DMS79 (cell line): ENCODE data around the gene RNF169.

Experiments
- DNase-seq: peaks from one replicate; lab custom pipeline; 2025; lab: John Stamatoyannopoulos, UW

The RNF169 gene, protein sequence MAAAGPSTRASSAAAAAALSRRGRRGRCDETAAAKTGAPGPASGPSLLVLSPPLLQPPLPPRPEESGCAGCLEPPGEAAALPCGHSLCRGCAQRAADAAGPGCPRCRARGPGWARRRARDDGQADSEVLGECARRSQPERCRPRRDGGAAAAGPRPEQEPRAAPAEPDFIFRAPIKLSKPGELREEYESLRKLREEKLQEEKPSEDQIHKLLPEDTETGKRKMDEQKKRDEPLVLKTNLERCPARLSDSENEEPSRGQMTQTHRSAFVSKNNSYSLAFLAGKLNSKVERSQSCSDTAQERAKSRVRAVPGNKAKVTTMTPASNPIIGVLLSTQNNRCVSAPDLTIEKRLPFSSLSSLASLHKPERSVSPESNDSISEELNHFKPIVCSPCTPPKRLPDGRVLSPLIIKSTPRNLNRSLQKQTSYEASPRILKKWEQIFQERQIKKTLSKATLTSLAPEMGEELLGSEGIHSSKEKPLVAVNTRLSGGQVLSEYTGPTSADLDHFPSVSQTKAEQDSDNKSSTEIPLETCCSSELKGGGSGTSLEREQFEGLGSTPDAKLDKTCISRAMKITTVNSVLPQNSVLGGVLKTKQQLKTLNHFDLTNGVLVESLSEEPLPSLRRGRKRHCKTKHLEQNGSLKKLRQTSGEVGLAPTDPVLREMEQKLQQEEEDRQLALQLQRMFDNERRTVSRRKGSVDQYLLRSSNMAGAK

DNA sequence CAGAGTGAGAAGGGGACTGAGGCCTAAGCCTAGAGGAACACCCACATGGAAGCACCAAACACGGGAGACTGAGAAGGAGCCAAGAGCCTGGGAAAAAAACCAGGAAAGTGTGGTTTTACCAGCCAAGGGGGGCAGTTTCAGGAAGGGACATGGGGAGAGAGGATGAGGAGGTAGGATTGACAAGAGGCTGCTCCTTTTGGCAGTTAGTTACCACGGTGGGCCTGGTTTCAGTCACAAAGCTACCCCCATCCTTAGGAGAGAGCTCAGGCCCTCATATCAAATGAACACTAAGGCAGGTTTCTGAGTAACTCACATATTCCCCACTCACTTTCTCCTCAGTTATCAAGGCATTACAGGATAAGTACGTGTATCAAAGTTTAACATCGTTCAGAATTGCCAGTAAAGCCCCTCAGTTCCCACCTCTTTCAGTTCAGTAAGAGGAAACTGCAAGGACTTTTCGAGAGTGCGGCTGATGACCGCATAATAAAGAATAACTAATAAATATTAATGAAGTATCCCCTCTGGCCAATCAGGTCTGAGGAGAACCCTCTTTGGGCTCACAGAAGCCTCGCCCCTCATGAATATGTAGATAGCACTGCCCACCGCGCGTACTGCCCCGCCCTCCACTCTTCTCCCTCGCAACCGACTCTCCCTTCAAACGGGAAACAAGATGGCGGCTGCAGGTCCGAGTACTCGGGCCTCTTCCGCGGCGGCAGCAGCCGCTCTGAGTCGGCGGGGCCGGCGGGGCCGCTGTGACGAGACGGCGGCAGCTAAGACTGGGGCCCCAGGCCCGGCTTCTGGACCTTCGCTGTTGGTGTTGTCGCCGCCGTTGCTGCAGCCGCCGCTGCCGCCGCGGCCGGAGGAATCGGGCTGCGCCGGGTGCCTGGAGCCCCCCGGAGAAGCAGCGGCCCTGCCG lies at the start of gene RNF169:
RNF169 (plus strand) TSS at position 639 of the 916 bp plus-strand sequence; CDS start at position 671, 32 bp downstream.
- peak; percentile 98 for DNase-seq

DNA sequence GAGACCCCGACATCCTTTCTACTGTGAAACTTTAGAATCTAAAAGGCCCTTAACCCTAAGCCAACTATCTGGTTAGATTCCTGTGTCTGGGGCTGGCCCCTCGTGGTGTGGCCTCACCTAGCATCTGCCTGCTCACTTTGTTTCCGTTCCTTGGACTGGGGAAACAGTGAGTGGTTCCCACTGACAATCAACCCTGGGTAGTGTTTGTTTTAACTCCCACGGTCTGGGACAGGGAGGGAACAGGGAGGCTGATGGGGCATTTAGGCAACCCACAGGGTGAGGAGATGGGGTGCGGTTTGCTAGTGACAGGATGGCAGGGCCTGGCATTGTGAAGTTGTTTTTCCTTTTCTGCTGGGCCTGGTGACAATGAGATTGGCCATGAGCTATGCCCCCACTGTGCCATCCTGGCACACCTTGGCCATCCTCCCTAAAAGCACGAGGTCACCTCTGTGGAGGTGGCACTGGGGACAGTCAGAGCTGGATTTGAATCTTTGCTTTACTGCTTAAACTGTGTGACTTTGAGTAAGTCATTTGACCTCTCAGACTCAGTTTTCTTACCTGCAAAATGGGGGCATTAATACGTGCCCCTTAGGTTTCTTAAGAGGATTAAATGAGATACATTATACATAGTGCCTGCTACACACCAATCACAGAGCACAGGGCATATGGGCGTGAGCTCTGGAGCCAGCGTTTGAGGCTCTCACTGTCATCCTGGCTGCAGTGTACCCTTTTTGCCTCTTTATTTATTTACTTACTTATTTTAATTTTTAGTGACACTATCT lies 48.8 kb upstream of the RNF169 start:
- no peak for DNase-seq

DNA sequence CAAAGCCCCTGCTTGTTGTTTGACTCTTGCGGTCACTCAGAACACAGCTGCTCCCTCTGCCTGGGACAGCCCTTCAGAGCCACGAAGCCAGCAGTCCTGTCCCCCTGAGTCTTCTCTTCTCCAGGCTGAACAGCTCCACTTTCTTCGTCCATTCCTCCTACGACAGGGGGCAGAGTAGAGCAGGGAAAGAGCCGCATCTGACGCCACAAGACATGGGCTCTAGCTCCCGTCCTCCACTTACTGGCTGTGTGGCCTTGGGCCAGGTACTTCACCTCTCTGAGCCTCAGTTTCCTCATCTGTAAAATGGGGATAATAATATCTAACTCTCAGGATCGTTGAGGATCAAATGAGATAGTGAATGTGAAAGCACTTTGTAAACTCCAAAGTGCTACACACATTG lies 47.3 kb upstream of the RNF169 start:
- DNase-seq, result no peak

DNA sequence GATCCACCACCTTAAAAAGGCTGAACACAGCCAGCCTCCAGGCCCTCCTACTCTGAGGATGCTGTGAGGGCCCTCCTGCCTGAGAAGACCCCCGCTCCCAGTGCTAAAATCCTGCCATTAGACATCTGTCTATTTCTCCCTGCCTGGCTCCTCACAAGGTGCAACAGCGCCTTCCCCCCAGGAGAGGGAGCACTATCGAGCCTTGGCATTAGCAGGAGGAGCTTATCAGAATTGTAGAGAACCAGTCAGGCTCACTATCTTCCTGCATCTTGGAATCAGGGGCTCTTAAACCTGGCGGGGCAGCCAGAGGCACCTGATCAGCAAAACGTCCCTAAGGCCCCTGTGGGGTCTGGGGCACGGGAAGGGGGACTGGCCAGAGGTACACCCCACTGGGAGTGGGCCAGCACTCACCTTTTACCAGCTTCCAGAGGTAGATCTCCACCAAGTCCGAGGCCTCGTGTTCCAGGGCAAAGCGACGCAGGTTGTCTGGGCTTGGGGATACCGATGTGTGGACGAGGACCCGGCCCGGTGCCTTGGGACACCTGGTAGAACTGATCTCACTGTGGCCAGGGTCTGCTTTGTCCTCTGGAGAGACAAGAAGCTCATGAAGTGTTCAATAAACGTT lies 46.2 kb upstream of the RNF169 start:
- no peak for DNase-seq

DNA sequence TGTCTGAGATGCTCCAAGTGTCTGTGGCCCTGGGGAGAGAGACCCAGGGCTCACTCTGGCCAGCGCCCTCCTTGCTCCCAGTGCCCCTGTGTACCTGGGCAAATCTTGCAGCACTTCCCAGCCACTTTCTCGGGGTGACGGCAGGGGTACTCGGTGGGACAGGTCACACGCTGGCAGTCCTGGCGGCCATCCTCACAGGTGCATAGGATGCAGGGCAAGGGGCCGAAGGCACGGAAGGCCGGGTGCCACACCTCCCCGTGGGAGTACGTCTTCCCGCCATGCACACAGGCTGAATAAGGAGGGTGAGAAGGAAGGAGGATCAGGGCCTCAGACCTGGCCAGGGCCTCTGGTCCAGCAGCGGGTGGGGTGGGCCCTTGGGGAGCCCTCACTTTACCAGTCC lies 45.4 kb upstream of the RNF169 start:
- no peak for DNase-seq

DNA sequence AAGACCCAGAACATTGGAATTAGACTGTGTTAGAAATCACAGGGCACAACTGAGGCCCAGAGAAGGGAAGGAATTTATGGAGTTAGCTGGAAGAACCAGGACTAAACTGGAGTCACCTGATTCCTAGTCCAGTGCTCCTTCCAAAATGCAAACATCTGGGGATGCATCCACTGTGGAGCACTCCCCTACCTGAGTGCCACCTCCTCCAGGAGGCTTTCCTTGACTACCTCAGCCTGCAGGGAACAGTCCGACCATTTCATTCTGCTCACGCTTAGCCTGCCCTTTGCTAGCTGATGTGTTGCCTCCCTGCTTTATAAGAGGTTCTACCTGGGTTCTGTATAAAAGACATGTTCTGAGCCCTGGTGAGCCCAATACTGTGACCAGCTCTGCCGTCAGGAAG lies 41.5 kb upstream of the RNF169 start:
- DNase-seq, result no peak

DNA sequence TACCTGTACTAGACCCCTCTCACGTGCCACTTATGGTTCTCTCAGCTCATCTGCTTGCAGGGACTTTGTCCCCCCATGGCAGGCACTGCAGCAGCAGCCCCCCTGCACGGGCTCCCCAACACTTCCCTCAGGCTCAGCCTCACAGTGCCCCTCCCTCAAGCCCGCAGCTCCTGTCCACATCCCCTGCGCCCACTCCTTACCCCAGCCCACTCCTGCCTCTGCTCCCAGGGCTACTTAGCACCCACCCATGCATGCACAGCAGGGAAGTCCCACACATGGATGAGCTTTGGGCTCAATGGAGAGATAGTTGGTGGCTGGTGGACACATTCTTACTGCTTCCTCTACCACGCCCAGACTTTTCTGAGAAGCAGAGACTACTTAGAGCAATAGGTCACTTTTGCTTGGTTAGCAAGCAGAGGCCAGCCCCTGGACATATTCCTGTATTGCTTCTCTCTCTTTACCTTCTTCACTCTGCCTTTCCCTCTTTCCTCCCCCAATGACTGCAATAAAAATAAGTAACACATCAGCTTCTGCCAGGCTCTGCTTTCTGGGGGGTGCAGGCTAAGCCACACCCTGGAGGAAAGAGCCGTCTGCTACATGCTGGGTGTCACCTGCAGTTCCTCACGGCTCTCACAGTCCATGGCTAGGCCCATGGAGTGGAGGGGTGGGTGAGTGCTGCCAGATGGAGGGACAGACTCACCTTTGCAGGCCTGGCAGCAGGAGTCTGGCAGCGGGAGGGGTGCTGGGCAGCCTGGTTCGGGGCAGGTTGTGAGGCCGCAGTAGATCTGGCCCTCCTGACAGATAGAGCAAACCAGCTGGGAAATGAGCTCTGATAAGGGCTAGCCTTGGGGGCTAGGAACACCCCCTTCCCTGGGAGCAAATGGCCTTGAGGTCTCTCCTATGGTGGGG lies 40.8 kb upstream of the RNF169 start:
- DNase-seq, result no peak

DNA sequence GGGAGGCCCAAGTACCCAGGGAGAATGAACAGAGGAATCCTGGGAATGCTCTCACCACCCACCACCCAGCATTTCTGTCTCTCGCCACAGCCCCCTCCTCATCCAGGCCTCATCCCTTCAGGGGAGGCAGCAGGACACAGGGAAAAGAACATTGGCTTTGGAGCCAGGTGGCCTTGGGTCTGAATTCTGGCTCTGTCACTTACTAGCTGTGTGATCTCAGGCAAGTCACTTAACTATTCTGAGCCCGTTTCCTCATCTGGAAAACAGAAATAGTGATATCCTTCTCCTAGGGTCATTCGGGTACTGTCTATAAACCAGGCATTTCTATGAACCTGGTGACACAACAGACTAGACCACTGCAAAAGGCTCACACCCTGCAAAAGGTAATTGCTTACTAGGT lies 39.5 kb upstream of the RNF169 start:
- no peak for DNase-seq

DNA sequence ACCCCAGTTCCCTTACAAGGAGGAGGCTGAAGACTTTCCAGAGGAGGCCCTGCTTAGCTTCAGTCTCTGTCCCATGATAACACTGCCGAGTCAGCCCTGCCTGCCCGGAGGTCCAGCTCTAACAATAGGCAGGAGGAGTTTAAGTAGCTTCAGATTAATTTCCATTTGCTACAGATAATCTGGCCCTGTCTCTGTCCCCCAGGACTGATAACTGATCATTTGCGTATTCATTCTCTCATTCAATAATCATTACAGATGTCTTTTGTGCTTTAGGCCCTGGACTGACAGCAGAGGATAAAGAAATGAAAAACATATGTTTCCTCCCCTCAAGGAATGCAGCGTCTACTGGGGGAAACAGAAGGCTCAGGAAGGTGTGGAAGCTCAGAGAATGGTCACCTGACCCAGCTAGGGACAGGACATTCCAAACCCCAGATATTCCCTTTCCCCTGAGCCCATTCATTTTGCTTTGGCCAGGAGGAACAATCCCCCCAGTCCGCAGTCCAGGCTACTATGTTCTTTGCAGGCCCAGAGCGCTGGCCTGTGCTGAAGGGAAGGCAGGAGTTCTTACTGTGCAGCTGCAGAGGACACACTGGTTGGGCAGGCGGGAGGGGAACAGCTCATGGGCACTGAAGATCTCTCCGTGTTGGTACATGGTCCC lies 38.2 kb upstream of the RNF169 start:
- DNase-seq, result no peak

DNA sequence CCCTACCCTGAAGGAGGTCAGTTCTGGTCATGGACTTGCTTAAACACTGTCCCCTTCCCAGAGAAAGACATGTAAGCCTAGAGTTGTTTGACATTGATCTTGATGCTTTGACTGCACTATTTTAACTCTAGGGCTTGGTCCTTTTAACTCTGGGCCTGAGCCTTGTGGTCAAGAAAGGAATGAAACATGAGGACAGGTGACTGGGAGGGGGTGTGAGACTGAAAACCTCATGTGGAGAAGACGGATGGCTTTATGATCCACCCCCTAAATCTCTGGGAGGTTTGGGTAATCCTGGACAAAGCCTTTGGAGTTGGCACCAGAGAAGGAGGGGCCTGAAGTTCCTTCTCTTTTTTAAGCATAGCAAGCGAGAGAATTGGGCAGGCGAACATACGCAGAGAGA lies 35.0 kb upstream of the RNF169 start:
- no peak for DNase-seq

DNA sequence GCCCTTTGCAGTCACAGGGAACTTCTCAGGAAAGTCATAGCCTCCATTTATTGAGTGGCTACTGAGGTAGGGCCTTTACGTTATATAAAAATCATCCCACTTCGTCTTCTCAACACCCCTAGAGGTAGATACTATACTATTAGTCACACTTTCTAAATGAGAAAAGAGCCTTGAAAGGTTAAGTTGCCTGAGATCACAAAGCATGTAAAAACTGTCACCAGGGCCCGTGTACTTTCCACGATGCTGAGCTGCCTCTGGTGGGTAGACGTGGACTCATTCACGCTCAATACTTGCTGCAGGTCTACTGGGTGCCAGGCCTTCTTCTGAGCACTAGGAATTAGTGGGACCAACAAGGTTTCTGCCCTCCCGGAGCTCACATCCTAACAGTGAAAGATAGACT lies 33.7 kb upstream of the RNF169 start:
- no peak for DNase-seq

DNA sequence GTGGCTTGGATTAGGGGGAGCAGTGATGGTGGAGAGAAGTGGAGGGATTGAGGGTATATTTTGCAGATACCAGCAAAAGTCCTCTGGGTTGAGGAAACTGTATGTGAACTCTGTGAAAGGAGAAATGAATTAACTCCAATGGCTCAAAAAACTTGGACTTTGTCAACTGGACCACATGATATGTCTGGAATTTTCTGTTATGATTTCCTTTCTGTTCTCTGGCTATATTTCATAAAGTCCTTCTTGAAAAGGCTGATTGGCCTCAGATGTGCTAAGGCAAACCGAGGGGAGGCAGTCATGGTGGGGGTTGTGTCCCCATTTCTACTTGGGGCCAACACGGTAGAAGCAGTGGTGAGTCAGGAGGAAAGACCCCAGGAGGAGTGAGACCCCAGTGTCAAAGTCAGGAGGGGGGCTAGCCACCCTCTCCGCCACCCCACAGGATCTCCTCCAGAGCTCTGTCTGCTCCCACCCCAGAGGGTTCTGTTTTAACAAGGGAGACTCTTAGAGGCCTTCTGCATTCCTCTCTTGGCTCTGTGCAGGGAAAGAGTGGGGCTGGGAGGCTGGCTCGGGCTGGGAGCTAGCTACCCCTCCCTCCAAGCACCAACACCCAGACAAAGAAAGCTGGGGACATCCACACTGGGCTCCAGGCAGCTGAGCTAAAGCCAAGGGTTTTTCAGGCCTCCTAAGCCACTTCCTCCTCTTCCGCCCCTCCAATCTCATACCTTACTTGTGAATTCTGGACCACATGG lies 31.3 kb upstream of the RNF169 start:
- DNase-seq, result no peak

DNA sequence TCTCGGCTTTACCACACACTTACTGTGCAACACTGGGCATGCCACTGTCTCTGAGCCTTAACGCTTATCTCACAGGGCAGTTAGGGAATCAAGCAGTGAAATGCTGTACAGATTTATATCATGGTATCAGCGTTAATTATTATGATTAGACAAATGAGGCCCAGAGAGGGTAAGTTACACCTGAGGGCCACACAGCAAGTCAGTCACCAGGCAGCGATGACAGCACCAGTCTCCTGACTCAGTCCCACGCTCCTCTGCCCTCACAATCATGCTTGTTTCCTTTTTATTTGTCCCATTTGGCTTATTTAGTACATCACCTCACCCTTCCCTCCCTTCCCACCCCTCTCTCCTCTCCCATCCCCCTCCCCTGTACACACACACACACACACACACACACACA lies 29.6 kb upstream of the RNF169 start:
- no peak for DNase-seq

DNA sequence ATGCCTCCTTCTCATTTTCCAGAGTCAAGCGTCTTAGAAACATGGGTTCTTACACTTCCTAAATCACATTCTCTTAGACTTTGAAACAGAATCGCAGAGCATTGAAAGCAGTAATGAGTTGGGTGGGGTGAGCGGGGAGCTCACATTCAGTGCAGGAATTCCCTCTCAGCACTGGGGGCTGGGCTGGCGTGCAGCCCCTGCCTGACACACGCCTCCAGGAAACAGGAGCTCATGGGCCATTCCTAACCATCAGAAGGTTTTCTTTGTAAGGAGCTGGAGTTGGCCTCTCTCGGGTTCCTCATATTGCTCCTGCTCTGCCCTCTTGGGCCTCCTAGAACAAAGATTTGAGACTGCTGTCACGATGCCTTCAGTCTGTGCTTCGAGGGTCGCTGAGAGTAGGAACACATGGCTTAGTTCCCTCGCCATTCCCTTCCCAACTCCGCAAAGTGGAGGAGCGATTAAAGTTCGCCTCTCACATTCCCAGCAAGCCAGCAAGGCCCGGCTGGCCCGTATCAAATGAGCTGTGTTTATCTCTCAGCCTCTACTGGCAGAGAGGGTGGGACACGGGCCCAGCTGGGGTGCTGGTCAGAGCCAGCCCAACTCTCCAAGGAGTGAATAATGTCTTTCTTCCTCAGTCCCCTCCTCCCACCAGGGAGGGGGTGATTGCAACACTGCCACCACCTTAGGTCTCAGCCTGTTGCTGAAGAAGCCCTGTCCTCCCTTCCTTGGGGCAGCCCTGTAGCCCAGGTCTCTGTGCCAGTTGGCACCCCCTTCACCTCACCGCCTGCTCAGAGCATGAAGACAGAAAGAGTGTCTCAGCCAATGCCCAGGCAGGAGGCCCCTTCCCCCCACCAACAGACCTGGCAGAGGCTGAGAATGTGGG lies 27.8 kb upstream of the RNF169 start:
- DNase-seq, result no peak

DNA sequence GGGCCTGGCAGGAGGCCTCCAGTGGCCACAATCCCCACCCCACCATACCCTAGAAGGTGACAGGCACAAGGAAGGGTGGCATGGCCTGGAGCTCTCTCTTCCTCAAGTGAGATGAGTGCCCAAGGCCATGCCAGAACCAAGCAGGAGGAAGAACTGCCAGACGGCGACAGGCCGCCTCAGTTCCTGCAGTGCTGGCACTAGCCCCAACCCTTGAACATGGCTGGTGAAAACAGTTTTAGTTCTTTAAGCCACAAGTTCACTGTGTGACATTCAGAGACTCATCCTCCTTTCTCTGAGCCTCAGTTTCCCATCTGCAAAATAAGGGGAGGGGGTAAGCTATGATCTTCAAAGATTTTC lies 27.2 kb upstream of the RNF169 start:
- no peak for DNase-seq

DNA sequence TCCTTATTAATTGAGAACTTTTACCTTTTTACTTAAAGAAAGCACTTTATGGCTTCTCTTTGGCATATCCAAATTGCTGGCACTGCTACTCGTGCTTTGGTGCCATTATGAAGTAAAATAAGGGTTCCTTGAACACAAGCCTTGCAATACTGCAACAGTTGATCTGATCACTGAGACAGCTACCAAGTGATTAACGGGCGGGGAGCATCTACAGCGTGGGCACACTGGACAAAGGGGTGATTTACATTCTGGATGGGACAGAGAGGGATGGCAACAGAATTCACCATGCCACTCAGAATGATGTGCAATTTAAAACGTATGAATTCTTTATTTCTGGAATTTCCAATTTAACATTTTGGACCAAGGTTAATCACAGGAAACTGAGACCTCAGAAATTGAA lies 25.1 kb upstream of the RNF169 start:
- DNase-seq, result no peak

DNA sequence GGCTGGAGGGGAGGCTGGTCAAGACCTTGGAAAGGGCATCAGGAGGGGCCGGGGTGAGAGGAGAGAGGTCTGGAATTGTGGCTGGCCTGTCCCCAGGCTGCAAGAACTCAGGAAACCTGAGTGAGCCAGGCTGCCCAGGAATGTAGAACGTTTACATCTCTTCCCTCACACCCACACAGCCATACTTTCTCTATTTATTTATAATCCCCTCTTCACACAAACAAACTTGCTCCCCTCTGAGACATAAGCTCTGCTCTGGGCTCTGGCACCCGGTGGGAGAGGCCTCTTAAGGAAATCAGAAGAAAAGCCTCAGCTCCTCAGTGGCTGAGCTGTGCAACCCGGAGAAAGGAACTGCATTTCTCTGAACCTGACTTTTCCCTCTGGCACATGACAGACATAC lies 22.9 kb upstream of the RNF169 start:
- DNase-seq, result no peak
